Loucy (cell line): ENCODE data around the gene PIK3R5.

Experiments used
- H2AFZ ChIP-seq: fragments of 200-600 bp; sonication (generic); 2 replicates; pipeline ENCODE4 v1.6.0; 2016; ENCODE audit warnings: antibody characterized with exemption, mild to moderate bottlenecking, low read length, moderate library complexity
- H3F3A ChIP-seq: fragments of 200-600 bp; 2 replicates; pipeline ENCODE4 v1.6.0; 2016; ENCODE audit warnings: antibody characterized with exemption, low read depth, mild to moderate bottlenecking
- H3K27me3 ChIP-seq: fragments of 200-600 bp; sonication (generic); 2 replicates; pipeline ENCODE4 v1.6.1; 2014; ENCODE audit warnings: low read length, mild to moderate bottlenecking; ENCODE audit not compliant: insufficient read depth, poor library complexity, severe bottlenecking
- H3K36me3 ChIP-seq: fragments of 200-600 bp; sonication (generic); 2 replicates; pipeline ENCODE4 v1.6.1; 2016; ENCODE audit warnings: low read length; ENCODE audit not compliant: insufficient read depth
- H3K4me1 ChIP-seq: fragments of 200-600 bp; sonication (generic); 2 replicates; pipeline ENCODE4 v1.5.1; 2014; ENCODE audit warnings: low read length, mild to moderate bottlenecking; ENCODE audit not compliant: insufficient read depth, poor library complexity, severe bottlenecking
- H3K4me2 ChIP-seq: fragments of 200-600 bp; sonication (generic); 2 replicates; pipeline ENCODE4 v1.6.0; 2014; ENCODE audit warnings: antibody characterized with exemption, low read length, low read depth, mild to moderate bottlenecking; ENCODE audit not compliant: poor library complexity, severe bottlenecking
- H3K4me3 ChIP-seq: fragments of 200-600 bp; sonication (generic); 2 replicates; pipeline ENCODE4 v1.5.1; 2014; ENCODE audit warnings: low read length, mild to moderate bottlenecking, mixed read lengths; ENCODE audit not compliant: poor library complexity, severe bottlenecking
- H3K79me2 ChIP-seq: fragments of 200-600 bp; sonication (generic); 2 replicates; pipeline ENCODE4 v1.6.1; 2014; ENCODE audit warnings: low read length; ENCODE audit not compliant: insufficient read depth
- H3K9ac ChIP-seq: fragments of 200-600 bp; sonication (generic); 2 replicates; pipeline ENCODE4 v1.6.0; 2014; ENCODE audit warnings: mild to moderate bottlenecking, low read depth, low read length, moderate library complexity; ENCODE audit not compliant: poor library complexity, severe bottlenecking
- H3K9me2 ChIP-seq: fragments of 200-600 bp; sonication (generic); replicated peaks from 2 replicates; pipeline ENCODE4 v1.6.1; 2016; ENCODE audit warnings: low read depth, low read length, mixed read lengths
- H3K9me3 ChIP-seq: fragments of 200-600 bp; sonication (generic); 2 replicates; pipeline ENCODE4 v1.6.1; 2014; ENCODE audit warnings: mild to moderate bottlenecking, antibody characterized with exemption, low read length, low read depth; ENCODE audit not compliant: insufficient read depth
- H4K20me1 ChIP-seq: fragments of 200-600 bp; sonication (generic); 2 replicates; pipeline ENCODE4 v1.6.0; 2014; ENCODE audit warnings: antibody characterized with exemption, low read length, mild to moderate bottlenecking; ENCODE audit not compliant: insufficient read depth, poor library complexity, severe bottlenecking
- CTCF ChIP-seq: fragments of 200-600 bp; sonication (generic); conservative IDR thresholded peaks from 2 replicates; pipeline ENCODE4 v1.5.1; 2014; ENCODE audit warnings: mild to moderate bottlenecking, antibody characterized with exemption, low read length
- EZH2phosphoT487 ChIP-seq: fragments of 200-600 bp; IDR thresholded peaks from 2 replicates; pipeline ENCODE4 v1.6.1; 2018; ENCODE audit warnings: antibody characterized with exemption, mild to moderate bottlenecking, moderate library complexity, borderline replicate concordance

Gene PIK3R5

DNA sequence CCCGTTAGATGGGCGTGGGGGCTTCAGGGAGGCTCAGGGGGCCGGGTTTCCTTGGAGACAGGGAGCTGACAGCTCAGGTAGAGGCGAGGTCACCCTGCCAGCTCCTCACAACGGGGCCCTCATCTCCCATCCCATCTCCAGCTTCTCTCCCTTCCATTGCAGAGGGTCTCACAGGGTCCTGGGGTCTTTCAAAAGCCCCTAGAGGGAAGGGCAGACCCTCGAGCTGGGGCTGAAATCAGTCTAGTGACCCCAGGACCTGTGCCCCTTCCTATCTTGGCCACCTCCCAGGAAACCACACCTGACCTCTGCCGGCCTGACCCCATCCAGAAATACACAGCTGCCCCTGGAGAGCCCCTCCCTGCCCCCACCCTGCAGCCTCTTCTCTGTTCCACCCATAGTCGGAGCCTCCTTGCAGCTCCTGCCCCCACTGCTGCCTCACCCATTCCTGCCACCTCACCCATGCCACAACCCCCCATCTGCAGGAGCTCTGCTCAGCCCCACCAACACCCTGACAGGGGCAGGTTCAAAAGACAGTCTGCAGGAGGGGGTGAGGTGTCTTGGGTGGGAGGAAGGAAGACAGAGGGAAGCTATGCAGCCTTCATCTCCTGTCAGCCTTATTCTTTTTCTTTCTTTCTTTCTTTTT, 23.4 kb downstream of the PIK3R5 start:
- H4K20me1 ChIP-seq: no peaks in the 10 kb centered on the region
- H2AFZ ChIP-seq: no peak overlapping the region
- H3K9ac ChIP-seq: no peak overlapping the region
- H3K9me2 ChIP-seq: no peaks in the 10 kb centered on the region
- H3K4me3 ChIP-seq: no peak overlapping the region
- H3K36me3 ChIP-seq: peaks cover 16% of the 10 kb centered on the region; the same call in 1 of the 2 replicates
- peaks cover 27% of the 10 kb centered on the region for H3K4me1 ChIP-seq
- no peaks in the 10 kb centered on the region for H3K27me3 ChIP-seq
- H3F3A ChIP-seq: no peaks in the 10 kb centered on the region
- TF ChIP-seq EZH2phosphoT487: no peak
- TF ChIP-seq CTCF: no peak
- peaks cover 18% of the 10 kb centered on the region; the same call in 1 of the 2 replicates for H3K79me2 ChIP-seq
- H3K4me2 ChIP-seq: no peak overlapping the region
- no peaks in the 10 kb centered on the region for H3K9me3 ChIP-seq

GRCh38 chr17:8941520-8941919, 24.0 kb downstream of the PIK3R5 start:
- H4K20me1 ChIP-seq: no peaks in the 10 kb centered on the region
- H3K4me3 ChIP-seq: no peak overlapping the region
- TF ChIP-seq CTCF: no peak
- peaks cover 27% of the 10 kb centered on the region for H3K4me1 ChIP-seq
- peaks cover 16% of the 10 kb centered on the region; the same call in 1 of the 2 replicates for H3K36me3 ChIP-seq
- H3K27me3 ChIP-seq: no peaks in the 10 kb centered on the region
- H3K4me2 ChIP-seq: no peak overlapping the region
- no peaks in the 10 kb centered on the region for H3F3A ChIP-seq
- no peak overlapping the region for H2AFZ ChIP-seq
- H3K79me2 ChIP-seq: peaks cover 18% of the 10 kb centered on the region; the same call in 1 of the 2 replicates
- no peaks in the 10 kb centered on the region for H3K9me2 ChIP-seq
- H3K9me3 ChIP-seq: no peaks in the 10 kb centered on the region
- no peak overlapping the region for H3K9ac ChIP-seq

DNA sequence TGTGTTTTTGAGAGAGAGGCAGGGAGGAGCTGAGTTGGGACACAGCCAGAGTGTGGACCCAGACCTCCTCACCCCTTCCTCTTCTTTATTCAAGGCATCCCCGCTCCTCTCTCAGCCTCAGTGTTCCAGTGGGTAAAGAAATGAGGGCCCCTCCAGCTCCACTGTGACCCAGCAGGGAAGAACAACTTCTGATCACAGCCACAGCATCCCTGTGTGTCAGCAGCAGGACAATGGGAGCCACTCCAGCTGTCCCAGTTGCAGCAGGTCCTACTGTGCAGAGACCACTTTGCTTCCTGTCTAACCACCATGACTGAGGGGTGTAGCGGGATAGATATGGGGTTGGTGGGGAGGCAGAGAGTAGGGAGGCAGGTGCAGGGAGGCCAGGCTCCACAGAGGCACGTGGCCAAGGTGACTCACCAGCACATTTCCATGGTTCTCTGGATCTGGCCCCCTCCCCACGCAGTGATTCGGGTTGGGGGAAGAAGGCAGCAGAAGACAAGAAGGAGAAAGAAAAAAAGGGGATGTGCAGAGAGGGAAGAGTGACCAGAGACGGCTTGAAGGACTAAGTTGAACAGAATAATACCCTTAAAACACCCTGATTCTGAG, 24.5 kb downstream of the PIK3R5 start:
- Histone ChIP-seq H3K4me1 (peaks cover 27% of the 10 kb centered on the region), H3F3A (no peaks in the 10 kb centered on the region), H3K79me2 (peaks cover 18% of the 10 kb centered on the region; the same call in 1 of the 2 replicates), H3K4me3 (no peak overlapping the region), H3K27me3 (no peaks in the 10 kb centered on the region), H3K9ac (no peak overlapping the region), H3K9me2 (no peaks in the 10 kb centered on the region), H3K36me3 (peaks cover 16% of the 10 kb centered on the region; the same call in 1 of the 2 replicates), H3K4me2 (no peak overlapping the region), H4K20me1 (no peaks in the 10 kb centered on the region), H2AFZ (no peak overlapping the region), H3K9me3 (no peaks in the 10 kb centered on the region)
- TF ChIP-seq CTCF (no peak), EZH2phosphoT487 (no peak)
